ENCODE data around the gene EIF4ENIF1. TPM values are rescaled to one million over a fixed set of nuclear protein-coding genes. Genes with fewer than 3 reads are reported as not detected.
A peak's percentile ranks its signal among the peaks of the same experiment; 100 is the strongest.

EIF4ENIF1 gene
- polyA plus RNA-seq, 1 of the 3 experiments (the other 2 are of a cell fraction) = 18.4 TPM

GRCh38 chr22:31490496-31490925, 869 bp upstream of the EIF4ENIF1 start:
- H3K36me3 ChIP-seq (replicated peaks in 1 of 2; ENCODE audit: control insufficient read depth in 1 of 2, insufficient read depth in 2 of 2, low read length in 1 of 2) = peaks cover 13 to 25% of the 10 kb centered on the region in 2 experiments
- peak; percentile 58 for DNase-seq
- H3K27ac ChIP-seq (ENCODE audit: low read depth in 2 of 2, low read length in 1 of 2) = peak overlapping the region; percentile 88 to 91
- peaks cover 55% of the 10 kb centered on the region for H3K79me2 ChIP-seq (ENCODE audit: insufficient read depth)
- H3K27me3 ChIP-seq (ENCODE audit: insufficient read depth) = no peaks in the 10 kb centered on the region
- no peaks in the 10 kb centered on the region for H3K9me2 ChIP-seq
- peak overlapping the region; percentile 84 for H3K4me2 ChIP-seq
- ChIA-PET POLR2A (interaction anchor here (0.6 to 1.2 kb wide), 2 partner anchors 91 to 144 kb away, joined by 3 read pairs; partner anchors contain the start of genes DRG1 and PATZ1), CTCF (interaction anchor here (0.7 to 1.1 kb wide), 3 partner anchors 66 to 144 kb away, joined by 3 read pairs; no protein-coding TSS in a partner anchor)
- no peaks in the 10 kb centered on the region for H3K9me3 ChIP-seq
- TF ChIP-seq PBX3 (IDR thresholded peaks at IDR 0.05) = no peak
- TF ChIP-seq YY1 (IDR thresholded peaks at IDR 0.05; ENCODE audit: low read depth) = no peak
- no peak for TF ChIP-seq REST (IDR thresholded peaks at IDR 0.05; ENCODE audit: low read depth, low read length)
- no peak for TF ChIP-seq RAD21 (IDR thresholded peaks at IDR 0.05; ENCODE audit: low read length)
- peak; percentile 28; the same call in 1 of the 2 replicates for TF ChIP-seq SIN3A (IDR thresholded peaks at IDR 0.05; ENCODE audit: borderline replicate concordance, low read depth, low read length)
- TF ChIP-seq POLR2AphosphoS5 (IDR thresholded peaks at IDR 0.05; ENCODE audit: low read depth, low read length) = no peak
- TF ChIP-seq MXI1 (IDR thresholded peaks at IDR 0.05; ENCODE audit: low read depth, low read length) = peak; percentile 32
- peak; percentile 15; the same call in 1 of the 2 replicates for TF ChIP-seq CTCF (IDR thresholded peaks at IDR 0.05)
- peaks cover 16% of the 10 kb centered on the region for H3F3A ChIP-seq (replicated peaks; ENCODE audit: insufficient read depth)
- H2AFZ ChIP-seq (ENCODE audit: low read depth) = peak overlapping the region; percentile 88
- H3K9ac ChIP-seq = peak overlapping the region; percentile 84
- peak overlapping the region; percentile 77 to 90 for H3K4me3 ChIP-seq (ENCODE audit: low read depth in 2 of 2, low read length in 1 of 2)
- H4K20me1 ChIP-seq (ENCODE audit: insufficient read depth) = no peaks in the 10 kb centered on the region
- peaks cover 6 to 8% of the 10 kb centered on the region in 2 experiments; a peak in 3 of 4 replicates for H3K4me1 ChIP-seq (ENCODE audit: control insufficient read depth in 1 of 2, insufficient read depth in 2 of 2, low read depth in 1 of 2, low read length in 1 of 2)
- WGBS (ENCODE audit: low lambda C conversion rate) = 12% methylated on average over 15 of the region's 15 CpGs

Data from SK-N-SH (cell line).